ENCODE measurements around the gene WDR11.
"Not testable (repeated sequence)": the region's sequence is repeated elsewhere in the genome, so short reads cannot be mapped to it uniquely, and the experiment has no call there.

Gene WDR11

DNA sequence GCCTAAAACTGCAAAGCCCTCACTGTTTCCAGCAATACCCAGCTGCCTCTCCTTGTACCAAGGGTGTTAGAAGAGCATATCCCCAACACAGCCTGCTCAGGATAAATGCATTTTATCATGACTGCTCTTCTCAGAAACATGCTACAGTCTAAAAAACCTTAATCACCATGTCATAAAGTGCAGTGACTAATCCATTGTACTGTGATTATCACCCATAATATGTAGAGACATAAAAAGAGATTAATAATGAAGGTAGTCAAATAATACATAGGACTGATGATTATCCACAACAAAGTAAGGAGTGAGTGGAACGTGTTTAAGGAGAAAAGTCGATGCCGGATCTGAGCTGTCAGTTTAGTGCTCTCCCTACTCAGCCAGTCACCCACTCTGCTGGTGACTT is 12.2 kb upstream of the WDR11 start:
- in situ Hi-C loops (cut with MboI; ENCODE audit: low sequenced_read_pairs): no loop called here

DNA sequence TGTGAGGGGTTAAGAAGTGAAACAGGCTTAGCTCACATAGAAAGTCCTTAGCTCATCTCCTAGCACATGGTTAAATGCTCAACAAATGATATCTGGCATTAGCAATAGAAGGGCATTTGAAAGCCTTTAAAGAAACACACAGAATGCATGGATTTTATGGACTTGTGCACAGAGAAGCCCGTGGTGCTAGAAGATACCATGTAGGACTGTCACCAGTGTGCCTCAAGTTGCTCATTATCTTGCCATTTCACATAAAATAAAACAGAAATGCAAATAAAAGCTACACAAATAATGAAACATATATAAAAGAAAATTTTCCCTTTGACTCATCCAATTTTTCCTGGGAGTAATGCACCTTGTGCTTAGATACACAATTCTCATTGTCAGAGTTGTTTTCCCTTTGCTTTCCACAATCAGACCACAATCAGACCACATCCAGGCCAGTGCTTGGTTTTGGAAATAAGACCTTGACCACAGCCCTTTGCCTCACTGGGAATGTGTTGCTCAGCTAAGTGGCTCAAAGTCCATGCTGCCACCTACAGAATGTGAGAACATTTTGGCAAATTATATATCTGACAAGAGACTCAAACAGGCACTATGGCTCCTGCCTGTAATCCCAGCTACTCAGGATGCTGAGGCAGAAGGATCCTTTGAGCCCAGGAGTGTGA is 9.5 kb upstream of the WDR11 start:
- in situ Hi-C loops (cut with MboI; ENCODE audit: low sequenced_read_pairs): no loop called here

DNA sequence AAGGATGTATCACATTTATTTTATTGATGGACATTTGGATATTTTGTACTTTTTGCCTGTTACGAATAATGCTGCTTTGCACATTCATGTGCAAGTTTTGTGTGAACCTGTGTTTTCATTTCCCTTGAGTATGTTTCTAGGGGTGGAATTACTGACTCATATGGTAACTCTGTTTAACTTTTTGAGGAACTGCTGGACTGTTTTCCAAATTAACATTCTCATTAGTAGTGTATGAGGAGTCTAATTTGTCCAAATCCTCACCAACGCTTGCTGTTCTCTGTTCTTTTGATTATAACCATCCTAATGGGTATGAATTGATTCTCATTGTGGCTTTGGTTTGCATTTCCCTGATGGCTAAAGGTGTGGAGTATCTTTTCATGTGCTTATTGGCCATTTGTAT is 3.2 kb downstream of the WDR11 start:
- in situ Hi-C loops (cut with MboI; ENCODE audit: low sequenced_read_pairs): no loop called here

DNA sequence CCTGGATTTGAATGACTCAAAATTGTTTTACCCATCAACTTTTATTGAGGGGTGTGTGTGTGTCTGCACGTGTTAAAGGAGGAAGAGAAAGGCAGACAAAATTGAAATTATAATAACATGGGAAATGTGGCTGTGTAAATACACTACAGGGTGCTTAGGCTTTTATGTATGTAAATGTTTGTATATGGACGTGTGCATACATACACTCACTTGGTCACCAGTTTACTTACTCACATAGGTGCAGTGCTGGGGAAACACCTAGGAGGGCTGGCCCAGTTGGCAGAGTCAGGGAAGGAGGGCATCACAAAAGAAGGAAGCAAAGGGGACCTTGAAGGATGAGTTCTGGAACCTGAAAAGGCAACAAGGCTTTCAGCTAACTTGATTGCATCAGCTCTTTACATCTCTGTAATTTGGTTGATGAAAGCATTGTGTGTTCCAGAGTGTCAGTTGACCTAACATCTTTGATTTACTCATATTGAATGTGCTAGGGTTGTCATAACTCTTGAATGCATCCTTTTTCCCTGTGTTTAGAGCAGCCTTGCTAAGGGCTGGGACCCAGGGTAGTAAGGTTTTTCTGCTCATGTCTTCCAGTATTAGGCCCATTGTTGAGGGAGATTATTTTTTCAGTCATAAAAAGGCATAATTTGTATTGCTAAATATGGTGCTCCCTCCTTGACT is 10.2 kb downstream of the WDR11 start:
- in situ Hi-C loops (cut with MboI; ENCODE audit: low sequenced_read_pairs): no loop called here

DNA sequence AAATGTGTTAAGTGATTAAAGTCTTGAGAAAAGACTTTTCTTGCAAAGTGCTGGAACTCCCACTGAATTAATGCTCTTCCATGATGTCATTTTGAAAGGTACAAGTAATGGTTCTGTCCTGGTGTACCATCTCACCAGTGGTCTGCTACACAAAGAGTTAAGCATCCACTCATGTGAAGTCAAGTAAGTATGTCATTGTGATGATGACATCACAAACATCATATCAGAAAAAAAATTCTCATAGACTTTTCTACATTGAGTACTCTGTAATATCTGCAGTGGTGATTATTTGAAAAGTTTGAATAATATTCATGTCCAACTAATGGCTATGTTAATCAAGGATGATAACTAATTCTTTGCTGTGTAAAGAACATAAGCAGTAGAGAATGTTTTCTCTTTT is 22.6 kb downstream of the WDR11 start:
- in situ Hi-C loops (cut with MboI; ENCODE audit: low sequenced_read_pairs): no loop called here

DNA sequence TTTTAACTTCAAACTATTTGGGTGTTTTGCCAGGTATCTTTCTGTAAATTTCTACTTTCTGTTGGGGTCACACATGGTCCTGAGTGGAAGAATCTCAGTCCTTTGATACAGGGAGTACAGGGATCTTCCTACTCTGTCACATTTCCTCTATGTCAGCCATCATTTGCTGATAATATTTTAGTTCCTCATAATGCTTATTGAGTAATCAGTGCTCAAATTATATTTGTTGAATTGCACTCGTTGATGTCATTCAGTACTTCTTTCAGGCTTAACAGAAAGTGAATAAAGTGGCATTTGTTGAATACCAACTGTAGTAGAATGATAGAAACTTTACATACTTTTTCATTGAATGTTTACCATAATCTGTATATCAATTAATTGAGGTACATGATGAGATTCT is 31.9 kb downstream of the WDR11 start:
- in situ Hi-C loops (cut with MboI; ENCODE audit: low sequenced_read_pairs): no loop called here

DNA sequence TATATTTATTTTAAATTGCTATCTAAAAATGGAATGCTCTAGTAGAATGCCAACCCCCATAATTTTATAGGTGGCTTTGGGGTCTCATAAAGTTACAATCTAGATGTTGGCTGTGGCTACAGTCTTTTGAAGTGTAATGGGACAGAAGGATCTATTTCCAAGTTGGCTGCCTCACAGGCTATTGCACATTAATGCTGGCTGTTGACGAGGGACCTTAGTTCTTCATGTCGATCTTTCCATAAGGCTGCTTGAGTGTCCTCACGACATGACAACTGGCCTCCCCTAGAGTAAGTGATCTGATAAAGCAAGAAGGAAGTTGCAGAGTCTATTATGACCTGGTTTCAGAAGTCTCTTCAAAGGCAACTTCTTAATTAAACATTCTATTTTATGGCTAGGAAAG is 36.3 kb downstream of the WDR11 start:
- in situ Hi-C loops (cut with MboI; ENCODE audit: low sequenced_read_pairs): no loop called here

DNA sequence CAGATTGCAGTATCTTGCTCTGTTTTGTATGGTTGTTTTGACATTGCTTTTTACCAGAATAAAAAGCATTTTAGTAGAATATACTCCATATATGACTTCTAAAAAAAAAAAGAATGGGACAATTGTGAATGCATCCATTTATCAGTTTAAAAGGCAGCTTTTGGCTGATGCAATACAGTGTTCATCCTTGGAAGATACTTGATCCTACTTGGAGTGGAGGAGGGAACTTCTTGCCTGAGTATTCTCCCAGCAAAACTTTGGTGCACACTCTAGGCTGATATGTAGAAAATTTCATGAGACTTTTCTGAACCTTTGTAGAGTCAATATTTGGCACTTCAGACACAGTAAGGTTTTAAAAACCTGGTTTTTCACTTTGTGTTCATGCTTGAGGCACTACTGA is 40.2 kb downstream of the WDR11 start:
- in situ Hi-C loops (cut with MboI; ENCODE audit: low sequenced_read_pairs): no loop called here

DNA sequence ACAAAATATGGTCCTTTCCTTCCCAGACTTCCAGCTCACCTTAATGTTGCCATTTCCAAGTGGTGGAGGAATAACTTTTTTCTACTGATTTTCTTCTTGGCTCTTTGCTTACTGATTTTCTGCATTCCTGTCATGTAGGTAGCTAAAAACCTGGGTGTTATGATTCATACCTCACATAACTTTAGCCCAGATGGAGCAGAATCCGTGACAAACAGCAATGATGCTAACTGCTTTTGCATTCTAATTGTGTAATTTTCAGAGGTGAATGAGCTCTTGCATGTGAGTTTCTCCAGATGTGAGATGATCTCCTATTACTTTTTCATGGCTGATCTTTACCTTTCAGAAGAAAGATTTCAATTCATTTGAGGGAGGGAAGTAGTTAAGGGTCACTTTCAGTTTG is 43.4 kb downstream of the WDR11 start:
- in situ Hi-C loops (cut with MboI; ENCODE audit: low sequenced_read_pairs): no loop called here

DNA sequence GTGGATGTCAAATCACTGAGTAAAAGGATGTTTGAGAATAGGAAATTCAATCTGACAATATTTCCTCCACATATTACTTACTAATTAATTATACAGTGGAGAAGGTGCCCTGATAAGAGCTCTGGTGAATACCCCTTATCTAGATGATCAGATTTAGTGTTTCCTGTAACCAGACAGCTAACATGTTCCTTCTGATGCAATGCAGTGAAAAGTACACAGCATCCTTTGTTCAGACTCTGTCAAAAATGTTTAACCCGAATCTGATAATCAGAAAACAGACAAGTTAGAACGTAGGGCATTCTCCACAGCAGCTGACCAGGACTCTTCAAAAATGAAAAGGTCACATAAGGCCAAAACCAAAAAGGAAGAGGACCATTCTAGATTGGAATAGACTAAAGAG is 46.2 kb downstream of the WDR11 start:
- in situ Hi-C loops (cut with MboI; ENCODE audit: low sequenced_read_pairs): no loop called here

DNA sequence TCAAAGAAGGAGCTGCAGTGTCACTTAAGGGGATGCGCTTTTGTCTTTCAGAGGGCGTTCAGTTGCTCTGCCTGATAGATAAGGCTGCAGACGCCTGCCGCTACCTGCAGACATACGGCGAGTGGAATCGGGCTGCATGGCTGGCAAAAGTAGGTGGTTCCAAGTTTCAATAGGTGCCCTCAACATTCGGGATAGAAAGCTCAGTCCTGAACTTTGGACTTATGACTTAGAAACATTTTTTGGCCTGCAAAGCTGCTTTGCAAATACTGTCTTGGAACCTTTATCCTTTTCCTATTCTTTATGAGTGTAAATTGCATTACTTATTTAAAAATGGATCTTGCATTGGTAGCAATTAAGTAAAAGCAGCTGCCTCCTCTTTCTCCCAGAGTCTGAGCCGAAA is 54.1 kb downstream of the WDR11 start:
- in situ Hi-C loops (cut with MboI; ENCODE audit: low sequenced_read_pairs): no loop called here

DNA sequence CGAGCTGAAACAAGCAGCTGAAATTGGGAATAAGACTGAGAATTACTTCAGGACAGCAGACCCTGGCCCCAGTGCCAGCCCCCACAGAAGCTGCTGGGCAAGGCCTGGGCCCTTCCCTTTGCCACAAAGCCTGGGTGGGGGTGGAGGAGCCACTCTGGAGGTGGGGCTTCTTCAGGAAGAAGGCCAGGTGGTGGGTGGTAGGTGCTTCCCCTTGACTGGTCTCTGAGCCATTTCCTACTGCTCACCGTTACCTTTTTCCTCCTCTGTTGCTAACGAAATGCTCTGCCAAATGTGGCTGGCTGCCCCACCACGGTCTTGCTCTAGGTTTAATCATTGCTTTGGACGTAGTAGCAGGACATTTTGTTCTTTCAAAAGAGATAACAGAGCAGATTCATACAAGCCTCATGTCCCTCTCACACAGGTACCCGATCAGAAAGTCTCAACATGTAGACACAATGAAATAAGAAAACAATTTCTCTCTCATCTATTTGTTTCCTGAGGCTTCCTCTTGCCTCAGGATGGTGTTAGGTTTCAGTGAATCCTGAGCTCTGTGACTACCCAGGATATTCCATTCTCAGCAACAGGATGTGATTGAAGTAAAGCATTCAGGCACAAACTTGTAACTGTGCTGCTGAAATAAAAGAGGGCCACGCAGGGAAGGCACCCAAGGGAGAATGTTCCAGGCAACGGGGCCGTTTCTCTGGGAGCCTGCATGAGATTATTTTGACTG is 66.5 kb downstream of the WDR11 start:
- in situ Hi-C loops (cut with MboI; ENCODE audit: low sequenced_read_pairs): no loop called here

DNA sequence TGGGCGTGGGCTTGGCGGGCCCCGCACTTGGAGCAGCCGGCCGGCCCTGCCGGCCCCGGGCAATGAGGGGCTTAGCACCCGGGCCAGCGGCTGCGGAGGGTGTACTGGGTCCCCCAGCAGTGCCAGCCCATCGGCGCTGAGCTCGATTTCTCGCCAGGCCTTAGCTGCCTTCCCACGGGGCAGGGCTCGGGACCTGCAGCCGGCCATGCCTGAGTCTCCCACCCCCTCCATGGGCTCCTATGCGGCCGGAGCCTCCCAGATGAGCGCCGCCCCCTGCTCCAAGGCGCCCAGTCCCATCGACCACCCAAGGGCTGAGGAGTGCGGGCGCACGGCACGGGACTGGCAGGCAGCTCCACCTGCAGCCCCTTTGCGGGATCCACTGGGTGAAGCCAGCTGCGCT is 72.7 kb downstream of the WDR11 start:
- in situ Hi-C loops (cut with MboI; ENCODE audit: low sequenced_read_pairs): not testable (repeated sequence)

DNA sequence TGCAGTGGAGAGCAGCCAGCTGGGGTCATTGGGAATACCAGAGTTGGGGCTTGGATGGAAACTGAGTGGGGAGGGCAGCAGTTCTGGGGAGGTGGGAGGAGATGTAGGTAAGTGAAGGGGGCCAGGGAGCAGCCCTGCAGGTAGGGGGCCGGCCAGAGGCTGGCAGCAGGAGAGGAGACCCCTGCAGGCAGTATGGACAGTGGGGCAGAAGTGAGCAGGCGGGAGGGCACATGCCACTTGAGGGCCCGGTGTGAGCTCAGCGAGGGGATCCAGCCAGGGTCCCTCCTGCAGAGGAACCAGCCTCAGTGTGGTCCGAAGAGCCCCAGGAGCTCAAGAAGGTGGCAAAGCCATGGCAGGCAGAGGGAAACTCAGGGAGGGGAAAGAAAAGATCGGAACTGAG is 75.4 kb downstream of the WDR11 start:
- in situ Hi-C loops (cut with MboI; ENCODE audit: low sequenced_read_pairs): loop anchor here (25.0 kb wide), 1 partner anchor 811 kb away; no protein-coding TSS in a partner anchor

DNA sequence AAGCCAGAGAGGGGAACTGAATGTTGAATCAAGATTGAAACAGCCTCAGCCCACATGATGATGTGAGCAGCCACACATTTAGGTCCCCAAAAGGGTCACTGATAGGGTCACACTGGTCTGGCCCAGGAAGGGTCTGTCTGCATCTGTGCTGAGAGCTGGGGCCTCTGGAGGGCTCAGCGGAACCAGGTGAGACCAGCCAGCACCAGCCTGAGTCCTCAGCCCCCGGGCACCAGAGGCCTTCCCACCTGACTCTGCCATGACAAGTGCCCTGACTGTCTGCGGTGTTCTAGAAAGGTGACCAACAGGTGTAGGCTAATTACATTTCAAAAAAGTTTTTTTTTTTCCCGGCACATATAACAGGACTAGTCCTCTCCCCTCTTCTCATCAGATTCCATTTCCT is 76.2 kb downstream of the WDR11 start:
- in situ Hi-C loops (cut with MboI; ENCODE audit: low sequenced_read_pairs): loop anchor here (25.0 kb wide), 1 partner anchor 810 kb away; no protein-coding TSS in a partner anchor

DNA sequence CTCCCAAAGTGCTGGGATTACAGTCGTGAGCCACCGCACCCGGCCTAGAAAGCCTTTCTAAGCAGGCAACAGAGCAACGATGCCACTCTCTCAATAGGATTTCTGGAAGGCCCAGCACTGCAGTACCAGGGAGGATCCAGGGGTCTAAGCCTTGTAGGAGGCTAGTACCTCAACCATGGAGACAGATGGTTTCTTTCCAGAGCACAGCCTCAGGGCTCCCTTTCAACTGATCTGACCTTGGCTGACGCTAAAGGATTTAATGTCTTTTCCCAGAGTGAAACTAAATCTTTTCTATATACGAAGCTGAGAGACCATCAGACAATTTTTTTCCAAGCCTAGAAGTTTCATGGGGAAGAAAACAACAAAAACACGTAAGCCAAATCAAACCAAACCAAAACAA is 78.0 kb downstream of the WDR11 start:
- in situ Hi-C loops (cut with MboI; ENCODE audit: low sequenced_read_pairs): loop anchor here (25.0 kb wide), 1 partner anchor 808 kb away; no protein-coding TSS in a partner anchor

DNA sequence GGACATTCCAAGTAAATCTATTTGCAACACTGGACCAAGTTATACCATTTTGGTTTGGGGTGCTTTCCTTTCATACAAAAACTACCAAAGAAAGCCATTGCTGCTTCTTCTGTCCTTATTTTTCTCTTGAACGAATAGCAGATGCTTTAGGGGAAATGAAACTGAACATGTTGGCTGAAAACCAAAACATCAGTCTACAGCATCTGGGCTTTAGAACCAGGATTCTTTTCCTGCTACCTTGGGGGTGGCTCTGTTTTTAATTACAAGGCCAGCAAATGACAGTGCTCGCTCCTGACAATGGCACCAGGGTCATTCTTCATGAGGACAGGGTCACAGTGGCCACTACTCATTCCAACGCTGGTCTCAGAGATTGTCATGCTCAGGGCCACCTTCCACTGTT is 80.3 kb downstream of the WDR11 start:
- in situ Hi-C loops (cut with MboI; ENCODE audit: low sequenced_read_pairs): loop anchor here (10.0 to 25.0 kb wide), 2 partner anchors 806 to 973 kb away; no protein-coding TSS in a partner anchor

DNA sequence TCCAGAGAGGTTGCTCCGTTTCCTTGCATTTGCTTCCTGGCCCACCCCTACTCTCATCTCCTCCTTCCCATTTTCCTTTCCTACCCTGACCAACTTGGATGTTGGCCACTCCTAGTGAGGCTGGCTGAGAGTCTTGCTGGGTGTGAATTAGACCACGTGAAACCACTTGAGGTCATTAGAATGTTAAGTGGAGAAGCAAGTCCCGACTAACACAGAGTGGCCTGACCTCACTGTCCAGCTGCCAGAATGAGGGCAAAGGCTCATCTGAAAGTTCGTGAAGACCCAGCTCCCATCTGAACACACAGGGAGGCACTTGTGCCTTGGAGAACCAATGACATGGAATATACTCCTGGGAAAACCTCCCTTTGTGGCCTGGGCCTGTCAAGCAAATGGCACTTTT is 80.8 kb downstream of the WDR11 start:
- in situ Hi-C loops (cut with MboI; ENCODE audit: low sequenced_read_pairs): loop anchor here (10.0 to 25.0 kb wide), 2 partner anchors 805 to 973 kb away; no protein-coding TSS in a partner anchor

DNA sequence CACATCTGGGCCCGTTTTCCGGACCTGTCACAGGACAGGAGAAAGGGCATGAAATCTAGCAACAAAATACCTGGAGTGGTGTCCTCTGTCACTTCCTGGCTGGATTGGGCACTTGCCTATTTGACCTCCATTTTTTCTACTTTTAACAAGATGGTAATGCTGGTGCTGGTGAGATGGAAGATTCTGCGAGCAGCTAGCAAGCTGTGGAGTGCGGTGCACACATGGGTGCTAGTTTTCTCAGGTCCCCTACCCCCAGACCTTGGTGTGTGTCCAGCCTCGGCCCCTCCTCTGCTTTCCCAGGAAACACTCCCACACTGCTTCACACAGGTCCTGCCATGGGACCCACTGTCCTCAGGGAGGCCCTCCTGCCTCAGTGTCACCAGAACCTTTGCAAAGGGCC is 87.7 kb downstream of the WDR11 start:
- in situ Hi-C loops (cut with MboI; ENCODE audit: low sequenced_read_pairs): loop anchor here (10.0 to 25.0 kb wide), 2 partner anchors 798 to 966 kb away; no protein-coding TSS in a partner anchor

DNA sequence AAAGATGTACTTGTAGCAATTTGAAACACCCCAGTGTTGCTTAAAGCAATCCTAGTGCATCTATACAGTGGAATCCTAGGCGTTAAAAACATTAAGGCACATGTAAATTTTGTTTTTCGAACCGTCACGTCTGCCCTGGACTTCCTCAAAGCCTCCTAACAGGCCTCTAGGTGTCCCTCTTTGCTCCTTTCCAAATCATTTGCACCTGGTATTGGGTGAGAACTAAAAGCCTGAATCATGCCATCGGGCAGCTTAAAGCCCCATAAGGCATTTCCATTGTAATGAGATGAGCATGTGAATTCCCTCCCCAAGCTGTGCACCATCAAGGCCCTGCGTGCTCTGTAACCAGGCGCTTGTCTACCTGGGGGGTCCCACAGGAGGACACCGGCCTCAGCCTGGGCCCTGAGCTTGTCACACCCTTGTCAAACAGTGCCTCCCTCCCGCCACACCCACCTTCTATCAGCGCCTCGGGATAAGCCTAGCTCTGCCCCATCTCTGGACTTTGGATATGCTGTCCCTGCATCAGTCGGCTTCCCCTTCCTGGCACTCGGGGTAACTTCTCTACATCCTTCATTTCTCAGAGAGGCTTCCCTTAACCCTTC is 89.2 kb downstream of the WDR11 start:
- in situ Hi-C loops (cut with MboI; ENCODE audit: low sequenced_read_pairs): loop anchor here (10.0 to 25.0 kb wide), 2 partner anchors 797 to 944 kb away; no protein-coding TSS in a partner anchor

DNA sequence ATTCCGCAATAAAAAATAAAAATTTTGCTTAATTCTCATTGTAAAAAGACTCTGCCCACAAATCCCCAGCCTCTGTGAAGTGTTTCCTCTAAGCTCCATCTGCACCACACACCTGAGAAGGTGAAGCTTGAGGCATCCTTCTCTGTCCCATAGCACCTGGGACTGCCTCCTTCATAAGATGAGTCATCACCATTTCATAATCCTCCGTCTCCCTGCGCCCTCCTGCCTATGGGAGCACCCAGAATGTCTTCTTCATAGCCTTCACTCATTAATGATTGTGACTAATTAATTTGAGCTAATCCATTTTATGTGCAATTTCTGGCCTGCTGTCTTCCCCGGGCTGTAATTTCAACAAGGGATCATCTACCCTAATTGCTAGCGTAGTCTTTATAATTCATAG is 90.3 kb downstream of the WDR11 start:
- in situ Hi-C loops (cut with MboI; ENCODE audit: low sequenced_read_pairs): loop anchor here (10.0 to 25.0 kb wide), 2 partner anchors 796 to 943 kb away; no protein-coding TSS in a partner anchor
